Right atrium auricular region (tissue), 2 donors: ENCODE measurements around the gene AASDH. TPM values are rescaled to one million over a fixed set of nuclear protein-coding genes. Genes with fewer than 3 reads are reported as not detected.

Source experiments
- DNase-seq: peaks from one replicate; pipeline ENCODE4 v3.0.0-alpha.2; 2019; ENCODE audit warnings: low spot score
- H3K27ac ChIP-seq, 2 donors: fragments of 200-600 bp; sonication (generic); 1 replicate in 1 of 2; 2 replicates in 1 of 2; pipeline ENCODE4 v1.5.1; 2016 to 2019
- H3K27me3 ChIP-seq, 2 donors: fragments of 200-600 bp; sonication (generic); one replicate each; pipeline versions ENCODE4 v1.5.1 to v1.6.0; 2017 to 2019
- H3K36me3 ChIP-seq: fragments of 200-600 bp; sonication (generic); one replicate; pipeline ENCODE4 v1.5.1; 2016
- H3K4me1 ChIP-seq, 2 donors: fragments of 200-600 bp; sonication (generic); one replicate each; pipeline versions ENCODE4 v1.5.1 to v1.6.0; 2017 to 2019
- H3K4me3 ChIP-seq, 2 donors: fragments of 200-600 bp; sonication (generic); 1 replicate in 1 of 2; 2 replicates in 1 of 2; pipeline ENCODE4 v1.5.1; 2017 to 2019; ENCODE audit warnings: mild to moderate bottlenecking in 1 of 2, moderate library complexity in 1 of 2
- H3K9me3 ChIP-seq, 2 donors: fragments of 200-600 bp; sonication (generic); one replicate each; pipeline ENCODE4 v1.5.1; 2019
- total RNA-seq, 2 donors: library from RNA; depleted of rRNA; stranded (reverse); fragments of >200 nt; gene quantifications; one replicate each; pipeline ENCODE4 v1.1.0, GENCODE V29; 2016
- TF ChIP-seq, protein P1 (sequence below), 2 donors: fragments of 200-600 bp; sonication (generic); IDR thresholded peaks; one replicate each; pipeline ENCODE4 v1.5.1; 2019; ENCODE audit warnings: antibody characterized with exemption in 2 of 2

AASDH gene
- total RNA-seq, 2 donors from 2014 or later = 4.8 to 5.4 TPM

DNA sequence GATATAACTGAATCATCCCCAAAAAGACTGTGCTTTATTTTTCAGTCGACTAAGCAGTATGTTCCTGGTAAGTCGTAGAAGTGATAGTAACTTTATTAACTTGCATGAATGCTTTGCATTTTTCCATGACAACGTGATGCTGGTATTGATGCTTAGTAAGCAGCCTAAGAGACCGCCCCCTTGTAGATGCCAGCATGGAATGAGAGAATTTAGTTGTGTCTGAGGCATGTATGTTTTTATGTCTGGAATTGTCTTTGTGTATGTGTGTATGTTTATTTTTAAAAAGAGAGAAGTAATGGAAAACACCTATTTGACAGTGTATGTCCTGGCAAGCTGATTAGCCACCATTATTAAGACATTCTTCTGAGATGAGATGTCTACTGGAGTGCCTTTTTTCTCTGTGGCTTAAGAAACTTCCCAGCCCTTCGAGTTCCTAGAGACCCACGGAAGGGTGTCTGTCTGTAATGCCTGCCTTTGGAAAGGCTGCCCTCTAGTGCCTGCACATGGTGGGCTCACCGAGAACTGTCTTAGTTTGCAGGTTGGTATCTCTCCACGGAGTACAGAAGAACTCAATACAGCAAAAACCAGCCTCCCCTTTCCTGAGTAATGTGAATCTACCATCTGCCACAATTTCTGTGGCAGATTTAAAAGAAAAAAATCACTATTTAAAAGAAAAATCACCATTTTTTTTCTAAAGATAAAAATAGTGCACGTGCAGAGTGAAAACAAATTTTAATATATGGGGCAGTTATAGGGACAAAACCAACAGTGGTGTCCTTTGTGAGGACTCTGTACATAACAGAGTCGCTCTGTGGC, 85.9 kb downstream of the AASDH start:
- no peaks in the 10 kb centered on the region for H3K36me3 ChIP-seq
- TF ChIP-seq, protein P1, sequence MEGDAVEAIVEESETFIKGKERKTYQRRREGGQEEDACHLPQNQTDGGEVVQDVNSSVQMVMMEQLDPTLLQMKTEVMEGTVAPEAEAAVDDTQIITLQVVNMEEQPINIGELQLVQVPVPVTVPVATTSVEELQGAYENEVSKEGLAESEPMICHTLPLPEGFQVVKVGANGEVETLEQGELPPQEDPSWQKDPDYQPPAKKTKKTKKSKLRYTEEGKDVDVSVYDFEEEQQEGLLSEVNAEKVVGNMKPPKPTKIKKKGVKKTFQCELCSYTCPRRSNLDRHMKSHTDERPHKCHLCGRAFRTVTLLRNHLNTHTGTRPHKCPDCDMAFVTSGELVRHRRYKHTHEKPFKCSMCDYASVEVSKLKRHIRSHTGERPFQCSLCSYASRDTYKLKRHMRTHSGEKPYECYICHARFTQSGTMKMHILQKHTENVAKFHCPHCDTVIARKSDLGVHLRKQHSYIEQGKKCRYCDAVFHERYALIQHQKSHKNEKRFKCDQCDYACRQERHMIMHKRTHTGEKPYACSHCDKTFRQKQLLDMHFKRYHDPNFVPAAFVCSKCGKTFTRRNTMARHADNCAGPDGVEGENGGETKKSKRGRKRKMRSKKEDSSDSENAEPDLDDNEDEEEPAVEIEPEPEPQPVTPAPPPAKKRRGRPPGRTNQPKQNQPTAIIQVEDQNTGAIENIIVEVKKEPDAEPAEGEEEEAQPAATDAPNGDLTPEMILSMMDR (IDR thresholded peaks at IDR 0.05) = peak; percentile 78 to 85
- H3K4me1 ChIP-seq = no peaks in the 10 kb centered on the region
- H3K27ac ChIP-seq = no peak overlapping the region
- H3K4me3 ChIP-seq = no peak overlapping the region
- H3K9me3 ChIP-seq = no peaks in the 10 kb centered on the region
- peak; percentile 77 for DNase-seq
- no peaks in the 10 kb centered on the region for H3K27me3 ChIP-seq

DNA sequence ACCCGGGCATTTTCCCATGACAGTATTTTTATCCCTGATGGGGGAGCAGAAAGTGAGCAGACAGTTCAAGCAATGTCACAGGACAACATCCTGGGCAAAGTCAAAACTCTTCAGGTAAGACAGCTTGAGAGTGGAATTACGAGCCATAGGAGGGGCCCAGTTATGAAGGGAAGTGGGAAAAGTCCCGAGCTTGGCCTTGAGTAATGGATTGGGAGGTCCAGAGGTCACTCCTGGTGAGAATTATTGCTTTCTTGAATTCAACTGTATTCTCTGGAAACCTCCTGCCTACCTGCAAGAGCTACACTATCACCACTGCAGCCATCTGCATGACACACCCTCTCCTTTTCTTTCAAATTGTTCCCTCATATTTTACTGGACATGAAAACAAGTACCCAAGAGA, 89.1 kb downstream of the AASDH start:
- no peak for DNase-seq
- H3K9me3 ChIP-seq = peaks cover 0 to 3% of the 10 kb centered on the region in 2 donors
- H3K27ac ChIP-seq = no peak overlapping the region
- TF ChIP-seq, protein P1 (IDR thresholded peaks at IDR 0.05) = no peak
- H3K36me3 ChIP-seq = no peaks in the 10 kb centered on the region
- H3K4me3 ChIP-seq = no peak overlapping the region
- no peaks in the 10 kb centered on the region for H3K4me1 ChIP-seq
- no peaks in the 10 kb centered on the region for H3K27me3 ChIP-seq

DNA sequence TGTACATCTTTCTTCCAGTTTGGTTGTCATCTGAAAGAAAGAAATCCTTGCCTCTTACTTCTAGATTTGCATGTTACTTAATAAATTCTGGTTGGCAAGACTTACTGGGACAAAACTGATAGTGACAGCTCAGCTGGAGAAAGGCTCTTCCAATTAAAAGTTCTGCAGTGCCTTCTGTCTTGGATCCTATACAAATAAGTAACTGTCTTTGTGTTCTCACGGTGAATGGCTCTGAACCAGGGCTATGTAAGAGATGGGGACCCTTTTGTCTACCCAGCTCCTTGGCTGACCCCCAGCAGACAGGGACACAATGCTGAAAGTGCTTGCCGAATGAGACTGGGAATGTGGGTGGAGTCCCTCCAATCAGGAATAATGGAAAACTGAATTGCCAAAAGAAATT, 89.5 kb downstream of the AASDH start:
- H3K9me3 ChIP-seq = peaks cover 0 to 6% of the 10 kb centered on the region in 2 donors
- H3K36me3 ChIP-seq = no peaks in the 10 kb centered on the region
- H3K4me3 ChIP-seq = no peak overlapping the region
- H3K27ac ChIP-seq = no peak overlapping the region
- TF ChIP-seq, protein P1 (IDR thresholded peaks at IDR 0.05) = no peak
- no peak for DNase-seq
- no peaks in the 10 kb centered on the region for H3K27me3 ChIP-seq
- no peaks in the 10 kb centered on the region for H3K4me1 ChIP-seq

DNA sequence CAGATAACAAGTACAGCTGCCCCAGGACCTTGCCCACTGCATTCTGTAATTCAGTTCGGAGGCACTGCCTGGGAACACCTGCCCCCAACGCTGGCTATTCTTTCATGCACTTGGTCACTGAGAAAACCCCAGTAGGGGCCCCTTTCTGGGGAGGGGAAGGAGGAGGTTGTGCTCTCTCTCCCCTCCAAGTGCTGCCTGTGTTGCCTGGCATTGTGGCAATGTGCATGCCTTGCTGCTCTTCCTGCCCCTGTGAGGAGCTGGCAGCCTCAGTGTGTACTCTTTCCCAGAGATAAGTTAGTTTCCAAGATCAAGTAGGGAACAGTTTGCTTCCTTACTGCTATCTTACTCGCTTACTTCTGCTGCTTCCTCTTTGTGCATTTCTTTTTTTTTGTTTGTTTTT, 90.8 kb downstream of the AASDH start:
- DNase-seq = no peak
- H3K4me1 ChIP-seq = no peaks in the 10 kb centered on the region
- no peaks in the 10 kb centered on the region for H3K36me3 ChIP-seq
- no peaks in the 10 kb centered on the region for H3K27me3 ChIP-seq
- H3K9me3 ChIP-seq = peaks cover 0 to 6% of the 10 kb centered on the region in 2 donors
- H3K4me3 ChIP-seq = no peak overlapping the region
- TF ChIP-seq, protein P1 (IDR thresholded peaks at IDR 0.05) = no peak
- H3K27ac ChIP-seq = no peak overlapping the region

DNA sequence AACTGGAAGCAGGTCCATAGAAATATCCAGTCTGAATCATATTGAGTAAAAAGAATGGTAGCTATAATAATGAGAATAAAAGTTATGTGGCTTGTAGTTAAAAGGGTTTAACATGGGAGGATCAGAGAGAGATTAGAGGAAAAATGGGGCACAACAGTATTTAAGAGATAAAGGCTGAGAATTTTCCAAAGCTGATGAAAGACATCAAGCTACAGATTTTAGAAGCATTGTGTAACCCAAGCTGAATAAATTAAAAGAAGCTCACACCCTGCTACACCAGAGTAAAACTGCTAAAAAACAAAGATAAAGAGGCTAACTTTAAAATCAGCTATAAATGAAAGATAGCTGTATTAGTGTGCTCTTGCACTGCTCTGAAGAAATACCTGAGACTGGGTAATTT, 94.2 kb downstream of the AASDH start:
- no peaks in the 10 kb centered on the region for H3K27me3 ChIP-seq
- H3K4me1 ChIP-seq = no peaks in the 10 kb centered on the region
- DNase-seq = no peak
- H3K9me3 ChIP-seq = peaks cover 0 to 6% of the 10 kb centered on the region in 2 donors
- H3K27ac ChIP-seq = no peak overlapping the region
- TF ChIP-seq, protein P1 (IDR thresholded peaks at IDR 0.05) = no peak
- H3K4me3 ChIP-seq = no peak overlapping the region
- no peaks in the 10 kb centered on the region for H3K36me3 ChIP-seq

DNA sequence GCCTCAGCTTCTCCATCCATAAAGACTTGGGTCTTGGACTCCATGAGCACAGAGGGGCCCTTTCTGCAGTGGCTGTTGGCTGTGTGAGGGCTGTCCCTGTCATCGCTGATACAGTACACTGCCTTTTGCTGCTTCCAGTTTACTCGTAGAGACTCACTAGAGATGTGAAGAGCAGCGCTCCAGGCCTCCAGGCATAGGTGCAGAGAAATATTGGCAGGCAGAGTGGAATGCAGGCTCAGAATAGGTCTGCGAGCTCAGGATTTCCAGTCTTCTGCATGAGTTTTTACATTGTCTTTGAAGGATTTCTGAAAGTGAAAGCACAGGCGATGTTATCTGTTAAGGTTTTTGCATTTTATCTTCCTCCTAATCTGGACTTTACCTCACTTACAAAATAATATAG, 97.4 kb downstream of the AASDH start:
- Histone ChIP-seq H3K4me1 (no peaks in the 10 kb centered on the region), H3K27ac (no peak overlapping the region), H3K27me3 (no peaks in the 10 kb centered on the region), H3K36me3 (no peaks in the 10 kb centered on the region), H3K9me3 (peaks cover 0 to 6% of the 10 kb centered on the region in 2 donors), H3K4me3 (no peak overlapping the region)
- TF ChIP-seq, protein P1 (IDR thresholded peaks at IDR 0.05) = no peak
- DNase-seq = no peak
